22Rv1 (cell line): ENCODE data around the gene MATCAP1.

Experiments
- H3K27ac ChIP-seq: fragments of 450-650 bp; 2 replicates; pipeline ENCODE4 v1.5.1; 2017
- ZFX ChIP-seq: fragments of 450-650 bp; IDR thresholded peaks from 2 replicates; pipeline ENCODE4 v1.6.1; 2017; ENCODE audit warnings: antibody characterized with exemption, borderline replicate concordance
- TF ChIP-seq, protein P1 (sequence below): fragments of 450-650 bp; IDR thresholded peaks from 2 replicates; pipeline ENCODE4 v1.5.1; 2017; ENCODE audit warnings: mild to moderate bottlenecking

The MATCAP1 gene

DNA sequence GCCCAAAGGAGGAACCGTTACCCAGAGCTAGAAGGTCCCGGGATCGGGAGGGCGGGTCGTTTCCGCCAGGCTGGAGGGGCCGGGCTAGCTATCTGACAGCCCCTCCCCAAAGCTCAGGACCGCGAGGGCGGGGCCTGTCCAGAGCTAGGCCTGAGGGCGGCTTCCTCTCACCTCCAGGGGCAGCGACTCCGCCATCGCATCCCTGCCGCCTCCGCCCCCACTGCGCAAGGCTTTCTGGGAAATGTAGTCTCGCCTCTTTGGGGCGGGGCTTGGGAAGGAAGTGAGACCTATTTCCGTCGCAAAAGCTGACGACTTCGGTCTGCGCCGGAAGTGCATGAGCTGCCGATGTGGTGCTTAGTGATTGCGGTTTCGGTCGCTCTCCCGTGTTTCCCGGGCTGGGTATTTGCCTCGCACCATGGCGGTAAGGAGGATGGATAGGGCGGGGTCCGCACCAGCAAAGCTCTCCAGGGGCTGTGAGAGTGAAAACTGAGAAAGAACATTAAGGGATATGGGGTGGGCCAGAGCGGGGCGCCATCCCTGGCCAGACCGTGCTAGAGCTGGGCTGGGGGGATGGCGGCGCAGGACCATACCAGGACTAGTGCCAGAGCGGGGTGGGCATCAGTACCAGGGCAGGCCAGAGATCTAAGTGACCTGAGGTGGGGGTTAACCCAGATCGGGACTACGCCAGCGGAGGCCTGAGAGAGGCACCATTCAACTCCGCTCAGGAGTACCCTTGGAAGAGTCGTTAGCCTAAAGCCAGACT lies 43.2 kb upstream of the MATCAP1 start, which contains the start of gene TMEM208:
Gene TMEM208 (plus strand): TSS at position 327 of the 763 bp plus-strand sequence. CDS start 89 bp downstream, at position 416.
- TF ChIP-seq, protein P1, sequence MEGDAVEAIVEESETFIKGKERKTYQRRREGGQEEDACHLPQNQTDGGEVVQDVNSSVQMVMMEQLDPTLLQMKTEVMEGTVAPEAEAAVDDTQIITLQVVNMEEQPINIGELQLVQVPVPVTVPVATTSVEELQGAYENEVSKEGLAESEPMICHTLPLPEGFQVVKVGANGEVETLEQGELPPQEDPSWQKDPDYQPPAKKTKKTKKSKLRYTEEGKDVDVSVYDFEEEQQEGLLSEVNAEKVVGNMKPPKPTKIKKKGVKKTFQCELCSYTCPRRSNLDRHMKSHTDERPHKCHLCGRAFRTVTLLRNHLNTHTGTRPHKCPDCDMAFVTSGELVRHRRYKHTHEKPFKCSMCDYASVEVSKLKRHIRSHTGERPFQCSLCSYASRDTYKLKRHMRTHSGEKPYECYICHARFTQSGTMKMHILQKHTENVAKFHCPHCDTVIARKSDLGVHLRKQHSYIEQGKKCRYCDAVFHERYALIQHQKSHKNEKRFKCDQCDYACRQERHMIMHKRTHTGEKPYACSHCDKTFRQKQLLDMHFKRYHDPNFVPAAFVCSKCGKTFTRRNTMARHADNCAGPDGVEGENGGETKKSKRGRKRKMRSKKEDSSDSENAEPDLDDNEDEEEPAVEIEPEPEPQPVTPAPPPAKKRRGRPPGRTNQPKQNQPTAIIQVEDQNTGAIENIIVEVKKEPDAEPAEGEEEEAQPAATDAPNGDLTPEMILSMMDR, result peak; percentile 24
- no peak for TF ChIP-seq ZFX
- peak within 1 kb of the TSS; percentile 50 for H3K27ac ChIP-seq

DNA sequence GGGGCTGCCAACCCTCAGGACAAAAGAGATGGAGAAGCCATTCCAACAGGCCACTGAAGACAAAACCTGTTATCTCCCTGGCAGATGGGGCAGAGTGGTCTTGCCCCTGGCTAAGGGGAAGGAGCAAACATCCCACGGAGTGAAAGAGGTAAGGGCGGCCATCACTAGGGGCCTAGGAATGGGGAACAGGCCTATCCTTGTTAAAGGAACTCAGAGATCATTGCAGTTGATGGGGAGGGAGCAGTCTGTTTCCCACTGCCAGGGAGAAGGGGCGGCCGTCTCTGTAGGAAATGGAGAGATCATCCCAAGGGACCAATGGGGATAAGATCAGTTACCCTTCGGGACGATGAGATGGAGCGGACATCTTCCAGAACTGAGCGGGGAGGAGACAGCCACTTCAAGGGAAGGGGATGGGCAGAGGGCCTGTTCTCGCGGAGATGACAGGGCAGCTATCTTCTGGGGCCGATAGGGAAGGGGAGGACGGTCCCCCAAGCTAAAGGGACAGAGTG lies 42.6 kb upstream of the MATCAP1 start:
- H3K27ac ChIP-seq, result no peak overlapping the region
- TF ChIP-seq ZFX, result no peak
- TF ChIP-seq, protein P1, result no peak

DNA sequence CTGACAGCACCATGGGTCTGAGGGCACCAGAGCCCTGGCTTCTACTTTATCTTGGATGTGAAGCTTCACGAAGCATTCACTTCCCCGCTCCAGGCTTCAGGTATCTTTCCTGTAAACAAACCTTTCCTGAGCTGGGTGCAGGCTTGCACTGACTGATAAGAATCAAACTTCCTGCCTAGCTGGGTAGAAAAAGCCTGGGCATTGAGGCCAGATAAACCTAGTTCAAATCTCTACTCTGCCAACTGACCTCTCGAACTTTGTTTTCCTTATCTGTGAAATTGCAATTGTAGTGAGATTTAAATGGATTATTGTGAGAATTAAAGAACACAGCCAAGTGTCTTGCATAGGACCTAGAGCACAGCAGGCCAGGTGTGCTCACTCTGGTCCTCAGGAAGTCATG lies 40.2 kb upstream of the MATCAP1 start:
- TF ChIP-seq ZFX, result no peak
- TF ChIP-seq, protein P1, result no peak
- no peak overlapping the region for H3K27ac ChIP-seq

DNA sequence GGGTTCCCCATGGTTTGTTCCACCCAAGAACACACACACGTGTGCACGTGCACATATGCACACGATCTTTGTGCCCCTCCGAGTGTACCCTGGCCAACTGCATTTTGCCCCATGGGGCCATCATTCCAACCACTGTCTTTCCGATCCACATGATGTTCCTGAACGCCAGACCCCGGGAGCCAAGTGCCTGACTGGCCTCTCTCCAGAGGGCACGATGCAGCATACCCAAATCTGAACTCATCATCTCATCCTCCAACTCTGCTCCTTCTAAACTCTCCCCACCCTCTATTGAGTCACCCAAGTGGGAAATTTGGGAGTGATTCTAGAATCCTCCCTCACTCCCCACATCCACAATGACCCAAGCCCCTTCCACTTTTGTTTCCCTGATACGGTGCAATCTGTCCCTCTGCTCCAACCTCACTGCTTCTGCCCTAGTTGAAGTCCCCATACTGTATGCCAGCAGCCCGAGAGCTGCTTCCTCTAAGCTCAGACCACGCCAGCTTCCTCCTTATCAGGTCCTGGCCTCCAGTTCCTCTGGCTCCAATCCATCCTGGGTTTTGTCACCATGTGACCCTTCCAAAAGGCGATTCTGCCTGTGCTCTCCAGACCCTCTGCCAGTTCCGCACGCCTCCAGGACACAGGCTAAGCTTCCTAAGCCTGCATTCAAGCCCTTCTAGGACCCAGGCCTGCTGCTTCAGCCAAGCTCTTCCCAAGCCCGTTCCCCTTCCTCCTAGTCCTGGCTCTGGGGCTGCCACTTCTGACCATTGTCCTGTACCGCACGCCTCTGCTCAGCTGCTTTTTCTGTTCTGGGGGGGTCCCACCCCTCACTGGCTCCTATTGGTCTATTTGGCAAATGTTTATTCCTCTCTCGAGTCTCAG lies 33.1 kb upstream of the MATCAP1 start:
- TF ChIP-seq ZFX, result no peak
- TF ChIP-seq, protein P1, result no peak
- H3K27ac ChIP-seq, result no peak overlapping the region

DNA sequence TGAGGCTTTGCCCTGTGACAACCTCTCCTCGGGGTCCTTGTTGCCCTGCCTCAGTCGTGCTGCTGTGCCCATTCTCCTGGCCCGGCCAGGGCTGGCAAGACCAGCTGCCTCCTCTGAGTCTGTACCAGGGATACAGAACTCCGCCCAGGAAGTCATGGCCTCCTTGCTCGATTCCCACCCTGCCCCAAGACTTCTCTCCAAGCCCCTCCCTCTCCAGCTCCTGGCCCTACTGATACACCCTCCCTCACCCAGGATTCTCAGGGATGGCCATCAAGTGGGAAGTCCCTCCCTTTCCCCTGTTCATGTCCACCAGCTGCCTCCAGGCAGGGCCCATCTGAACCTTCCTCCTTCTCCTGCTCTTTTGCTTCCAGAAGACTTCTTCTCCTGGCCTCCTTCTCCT lies 31.9 kb upstream of the MATCAP1 start:
- TF ChIP-seq ZFX, result no peak
- TF ChIP-seq, protein P1, result no peak

DNA sequence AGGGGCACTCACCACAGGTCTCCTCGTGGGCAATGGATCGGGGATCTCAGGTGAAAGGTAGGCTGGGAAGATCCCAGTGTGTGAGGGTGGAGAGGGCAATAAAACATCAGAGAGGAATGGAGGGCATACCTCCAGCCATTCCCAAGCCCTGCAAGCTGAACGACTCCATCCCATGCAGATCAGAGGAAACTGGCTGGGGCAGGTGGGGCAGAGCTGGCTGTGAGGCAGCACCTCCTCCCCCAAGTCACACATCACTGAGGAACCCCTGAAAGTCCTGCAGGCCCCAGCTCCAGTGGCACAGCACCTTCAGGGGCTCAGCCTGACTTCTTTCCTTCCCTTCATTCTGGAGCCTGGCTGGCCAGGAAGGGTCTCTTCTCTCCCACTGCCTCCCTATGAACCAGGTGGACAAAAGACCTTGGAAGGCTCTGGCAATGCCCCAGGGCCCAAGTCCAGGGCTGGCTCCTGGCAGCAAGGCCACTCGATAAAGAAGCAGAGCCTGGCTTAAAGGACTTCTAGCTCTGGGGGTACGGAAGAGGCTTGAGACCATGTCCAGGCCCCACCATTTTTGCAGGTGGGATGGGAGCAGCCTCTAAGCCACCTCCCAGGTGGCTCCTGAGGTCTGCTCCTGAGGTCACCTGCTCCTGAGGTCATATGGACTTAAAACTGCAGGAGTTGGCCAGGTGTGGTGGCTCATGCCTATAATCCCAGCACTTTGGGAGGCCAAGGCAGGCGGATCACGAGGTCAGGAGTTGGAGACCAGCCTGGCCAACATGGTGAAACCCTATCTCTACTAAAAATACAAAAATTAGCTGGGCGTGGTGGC lies 29.6 kb upstream of the MATCAP1 start:
- no peak overlapping the region for H3K27ac ChIP-seq
- no peak for TF ChIP-seq ZFX
- TF ChIP-seq, protein P1, result no peak

More for the DNA sequence above, 31.9 kb upstream of the MATCAP1 start:
- H3K27ac ChIP-seq, result no peak overlapping the region
